ENCODE data around the gene DNASE1L3.

Gene DNASE1L3

DNA sequence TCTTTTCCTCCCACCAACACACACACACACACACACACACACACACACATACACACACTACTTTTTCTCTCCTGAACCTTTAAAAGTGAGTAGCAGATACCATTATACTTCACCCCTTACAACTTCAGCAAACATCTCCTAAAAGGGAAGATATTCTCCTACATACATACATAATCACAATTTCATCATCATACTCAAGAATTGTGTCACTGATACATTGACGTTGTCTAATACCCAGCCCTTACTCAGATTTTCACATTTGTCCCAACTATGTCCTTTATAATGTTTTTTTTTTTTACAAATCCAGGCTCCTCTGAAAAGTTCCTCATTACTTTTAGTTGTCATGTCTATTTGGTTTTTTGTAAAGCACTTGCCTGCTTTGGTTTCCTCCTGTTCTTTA lies 45.3 kb upstream of the DNASE1L3 start:
- Histone ChIP-seq H3K9ac (ENCODE audit: low read length) (no peak overlapping the region), H3K79me2 (ENCODE audit: control insufficient read depth, insufficient read depth, low read length, poor library complexity) (no peaks in the 10 kb centered on the region), H4K12ac (ENCODE audit: low read depth, low read length) (no peak overlapping the region), H3K14ac (ENCODE audit: low read length) (no peak overlapping the region), H3K36me3 (ENCODE audit: control insufficient read depth in 1 of 2, insufficient read depth in 2 of 2, low read length in 2 of 2) (peaks cover 0 to 4% of the 10 kb centered on the region in 2 experiments), H3K4ac (ENCODE audit: low read depth, low read length) (no peak overlapping the region), H3K4me2 (ENCODE audit: low read length) (no peak overlapping the region), H2AFZ (ENCODE audit: insufficient read depth, low read length, poor library complexity) (no peak overlapping the region), H2AK5ac (ENCODE audit: low read length) (no peak overlapping the region), H4K8ac (ENCODE audit: low read depth, low read length) (no peak overlapping the region), H2BK12ac (ENCODE audit: low read length) (no peak overlapping the region), H3K9me3 (ENCODE audit: insufficient read depth, low read depth, low read length) (no peaks in the 10 kb centered on the region), H3K4me3 (ENCODE audit: low read depth, low read length) (no peak overlapping the region), H3K23ac (ENCODE audit: low read length) (no peak overlapping the region), H4K91ac (ENCODE audit: low read depth, low read length) (no peak overlapping the region), H3K4me1 (ENCODE audit: control insufficient read depth in 1 of 2, insufficient read depth in 2 of 2, low read length in 2 of 2) (peaks cover 0 to 4% of the 10 kb centered on the region in 2 experiments), H3K27me3 (ENCODE audit: insufficient read depth, low read length) (no peaks in the 10 kb centered on the region), H3K79me1 (ENCODE audit: low read length) (no peaks in the 10 kb centered on the region), H2BK5ac (ENCODE audit: low read depth, low read length, poor library complexity) (no peak overlapping the region), H3K27ac (ENCODE audit: low read depth, low read length) (no peak overlapping the region), H2BK120ac (ENCODE audit: insufficient read depth, low read length, poor library complexity) (no peak overlapping the region), H3K18ac (ENCODE audit: low read length) (no peak overlapping the region)
- no CpG with 5 or more reads among the region's 1 CpG for WGBS (ENCODE audit: extremely low coverage, insufficient coverage, insufficient read length)
- DNase-seq, result no peak

DNA sequence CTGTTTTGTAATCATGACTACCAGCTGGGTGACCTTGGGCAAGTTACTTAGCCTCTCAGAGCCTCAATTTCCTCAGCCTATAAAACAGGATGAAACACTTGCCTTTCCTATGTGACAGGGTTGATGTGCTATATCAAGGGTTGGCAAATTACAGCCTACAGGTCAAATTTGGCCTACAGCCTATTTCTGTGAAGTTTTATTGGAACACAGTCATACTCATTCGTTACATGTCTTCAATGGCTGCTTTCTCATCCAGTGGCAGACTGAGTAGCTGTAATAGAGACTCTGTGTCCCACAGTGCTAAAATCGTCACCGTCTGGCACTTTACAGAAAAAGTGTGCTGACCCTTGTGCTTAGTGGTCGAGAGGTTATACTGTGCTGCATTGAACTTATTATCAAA lies 43.4 kb upstream of the DNASE1L3 start:
- no CpG with 5 or more reads among the region's 4 CpGs for WGBS (ENCODE audit: extremely low coverage, insufficient coverage, insufficient read length)
- peaks cover 0 to 7% of the 10 kb centered on the region in 2 experiments for H3K4me1 ChIP-seq (ENCODE audit: control insufficient read depth in 1 of 2, insufficient read depth in 2 of 2, low read length in 2 of 2)
- H4K8ac ChIP-seq (ENCODE audit: low read depth, low read length), result no peak overlapping the region

DNA sequence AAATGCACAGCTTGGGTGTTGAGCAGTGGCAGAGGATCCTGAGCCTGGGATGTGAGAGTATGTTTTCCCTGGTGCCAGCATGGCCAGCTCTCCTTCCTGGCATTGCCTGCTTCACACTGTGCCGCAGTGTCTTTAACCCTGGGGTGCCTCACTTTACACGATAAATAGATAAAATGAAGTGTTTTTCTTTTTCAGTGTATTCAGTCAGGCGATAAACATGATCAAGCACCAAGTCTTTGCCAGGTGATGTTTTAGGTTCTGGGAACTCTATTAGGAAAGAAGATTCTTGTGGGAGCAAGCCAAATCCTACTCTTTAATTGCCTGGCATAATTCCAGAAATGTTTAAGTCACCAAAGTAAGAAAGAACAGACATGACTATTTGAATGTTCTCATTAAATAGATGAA lies 40.9 kb upstream of the DNASE1L3 start:
- Histone ChIP-seq H3K27me3 (ENCODE audit: insufficient read depth, low read length) (no peaks in the 10 kb centered on the region), H3K79me1 (ENCODE audit: low read length) (no peaks in the 10 kb centered on the region), H3K79me2 (ENCODE audit: control insufficient read depth, insufficient read depth, low read length, poor library complexity) (no peaks in the 10 kb centered on the region), H2AFZ (ENCODE audit: insufficient read depth, low read length, poor library complexity) (no peak overlapping the region), H3K9me3 (ENCODE audit: insufficient read depth, low read depth, low read length) (no peaks in the 10 kb centered on the region), H4K8ac (ENCODE audit: low read depth, low read length) (no peak overlapping the region), H2BK5ac (ENCODE audit: low read depth, low read length, poor library complexity) (no peak overlapping the region), H3K4me3 (ENCODE audit: low read depth, low read length) (no peak overlapping the region), H3K14ac (ENCODE audit: low read length) (no peak overlapping the region), H4K12ac (ENCODE audit: low read depth, low read length) (no peak overlapping the region), H2AK5ac (ENCODE audit: low read length) (no peak overlapping the region), H3K18ac (ENCODE audit: low read length) (no peak overlapping the region), H3K23ac (ENCODE audit: low read length) (no peak overlapping the region), H2BK12ac (ENCODE audit: low read length) (no peak overlapping the region), H3K4me2 (ENCODE audit: low read length) (no peak overlapping the region), H3K27ac (ENCODE audit: low read depth, low read length) (no peak overlapping the region), H4K91ac (ENCODE audit: low read depth, low read length) (no peak overlapping the region), H3K4ac (ENCODE audit: low read depth, low read length) (no peak overlapping the region), H2BK120ac (ENCODE audit: insufficient read depth, low read length, poor library complexity) (no peak overlapping the region), H3K36me3 (ENCODE audit: control insufficient read depth in 1 of 2, insufficient read depth in 2 of 2, low read length in 2 of 2) (no peaks in the 10 kb centered on the region), H3K9ac (ENCODE audit: low read length) (no peak overlapping the region), H3K4me1 (ENCODE audit: control insufficient read depth in 1 of 2, insufficient read depth in 2 of 2, low read length in 2 of 2) (peaks cover 0 to 3% of the 10 kb centered on the region in 2 experiments)
- WGBS (ENCODE audit: extremely low coverage, insufficient coverage, insufficient read length), result no CpG with 5 or more reads among the region's 3 CpGs
- DNase-seq, result no peak

More for the DNA sequence above, 43.4 kb upstream of the DNASE1L3 start:
- Histone ChIP-seq H3K4ac (ENCODE audit: low read depth, low read length) (no peak overlapping the region), H3K9ac (ENCODE audit: low read length) (no peak overlapping the region), H4K91ac (ENCODE audit: low read depth, low read length) (no peak overlapping the region), H2AK5ac (ENCODE audit: low read length) (no peak overlapping the region), H3K4me2 (ENCODE audit: low read length) (no peak overlapping the region), H2BK120ac (ENCODE audit: insufficient read depth, low read length, poor library complexity) (no peak overlapping the region), H3K4me3 (ENCODE audit: low read depth, low read length) (no peak overlapping the region), H3K23ac (ENCODE audit: low read length) (no peak overlapping the region), H3K18ac (ENCODE audit: low read length) (no peak overlapping the region), H3K79me2 (ENCODE audit: control insufficient read depth, insufficient read depth, low read length, poor library complexity) (no peaks in the 10 kb centered on the region), H3K9me3 (ENCODE audit: insufficient read depth, low read depth, low read length) (no peaks in the 10 kb centered on the region), H3K27ac (ENCODE audit: low read depth, low read length) (no peak overlapping the region), H2AFZ (ENCODE audit: insufficient read depth, low read length, poor library complexity) (no peak overlapping the region), H4K12ac (ENCODE audit: low read depth, low read length) (no peak overlapping the region), H3K79me1 (ENCODE audit: low read length) (no peaks in the 10 kb centered on the region), H2BK12ac (ENCODE audit: low read length) (no peak overlapping the region), H3K27me3 (ENCODE audit: insufficient read depth, low read length) (no peaks in the 10 kb centered on the region), H3K36me3 (ENCODE audit: control insufficient read depth in 1 of 2, insufficient read depth in 2 of 2, low read length in 2 of 2) (peaks cover 0 to 4% of the 10 kb centered on the region in 2 experiments), H2BK5ac (ENCODE audit: low read depth, low read length, poor library complexity) (no peak overlapping the region), H3K14ac (ENCODE audit: low read length) (no peak overlapping the region)
- DNase-seq, result no peak

DNA sequence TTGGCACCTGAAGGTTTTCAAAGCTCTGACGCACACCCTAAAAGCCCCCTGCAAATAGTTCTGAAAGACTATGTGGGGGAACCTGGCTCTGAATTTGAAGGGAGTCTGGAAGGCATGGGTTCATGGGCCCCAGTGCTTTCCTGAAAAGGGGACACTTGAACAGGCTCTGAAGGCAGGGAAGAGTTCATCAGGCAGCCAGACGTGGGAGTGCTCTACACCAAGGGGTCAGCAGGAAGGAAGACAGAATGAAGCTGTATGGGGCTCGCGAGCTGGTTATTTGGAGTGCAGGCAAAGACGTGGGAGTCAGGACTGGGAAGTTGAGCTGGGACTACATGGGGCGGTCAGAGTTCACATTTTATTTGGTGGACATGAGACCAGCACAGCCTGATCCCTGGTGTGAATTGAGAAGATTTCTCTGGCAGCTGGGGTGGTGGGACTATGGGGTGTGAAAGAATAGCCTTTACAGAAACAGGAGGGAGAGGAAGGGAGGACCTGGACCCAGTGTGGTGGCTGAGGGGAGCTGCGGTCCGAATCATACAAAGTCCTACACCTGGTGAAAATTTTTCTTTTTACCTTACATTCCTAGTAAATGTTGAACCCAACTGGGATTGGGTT lies 39.4 kb upstream of the DNASE1L3 start:
- Histone ChIP-seq H4K91ac (ENCODE audit: low read depth, low read length) (no peak overlapping the region), H3K4me3 (ENCODE audit: low read depth, low read length) (no peak overlapping the region), H3K4me1 (ENCODE audit: control insufficient read depth in 1 of 2, insufficient read depth in 2 of 2, low read length in 2 of 2) (peaks cover 0 to 3% of the 10 kb centered on the region in 2 experiments), H4K8ac (ENCODE audit: low read depth, low read length) (no peak overlapping the region), H3K9ac (ENCODE audit: low read length) (no peak overlapping the region), H4K12ac (ENCODE audit: low read depth, low read length) (no peak overlapping the region), H3K14ac (ENCODE audit: low read length) (no peak overlapping the region), H3K27me3 (ENCODE audit: insufficient read depth, low read length) (no peaks in the 10 kb centered on the region), H3K23ac (ENCODE audit: low read length) (no peak overlapping the region), H3K4me2 (ENCODE audit: low read length) (no peak overlapping the region), H3K79me2 (ENCODE audit: control insufficient read depth, insufficient read depth, low read length, poor library complexity) (no peaks in the 10 kb centered on the region), H3K9me3 (ENCODE audit: insufficient read depth, low read depth, low read length) (no peaks in the 10 kb centered on the region), H3K18ac (ENCODE audit: low read length) (no peak overlapping the region), H3K36me3 (ENCODE audit: control insufficient read depth in 1 of 2, insufficient read depth in 2 of 2, low read length in 2 of 2) (no peaks in the 10 kb centered on the region), H2AFZ (ENCODE audit: insufficient read depth, low read length, poor library complexity) (no peak overlapping the region), H2BK5ac (ENCODE audit: low read depth, low read length, poor library complexity) (no peak overlapping the region), H2BK12ac (ENCODE audit: low read length) (no peak overlapping the region), H2BK120ac (ENCODE audit: insufficient read depth, low read length, poor library complexity) (no peak overlapping the region), H2AK5ac (ENCODE audit: low read length) (no peak overlapping the region), H3K4ac (ENCODE audit: low read depth, low read length) (no peak overlapping the region), H3K79me1 (ENCODE audit: low read length) (no peaks in the 10 kb centered on the region), H3K27ac (ENCODE audit: low read depth, low read length) (no peak overlapping the region)
- DNase-seq, result no peak
- WGBS (ENCODE audit: extremely low coverage, insufficient coverage, insufficient read length), result no CpG with 5 or more reads among the region's 8 CpGs

Data from trophoblast cell (in vitro differentiated cells and primary cell).